SU-DHL-6 (cell line): ENCODE data around the gene NDUFA12.

Source experiments
- EZH2phosphoT487 ChIP-seq: fragments of 200-600 bp; sonication (generic), shearing (Covaris generic); conservative IDR thresholded peaks from 2 replicates; pipeline ENCODE4 v1.6.1; 2018; ENCODE audit warnings: mild to moderate bottlenecking, antibody characterized with exemption, low read length, moderate library complexity, mixed read lengths
- TF ChIP-seq, protein P1 (sequence below): fragments of 200-600 bp; sonication (generic); IDR thresholded peaks from one replicate; pipeline ENCODE4 v1.5.1; 2017; ENCODE audit warnings: antibody characterized with exemption, mild to moderate bottlenecking, low read length, moderate library complexity; ENCODE audit not compliant: insufficient read depth, poor library complexity, severe bottlenecking

DNA sequence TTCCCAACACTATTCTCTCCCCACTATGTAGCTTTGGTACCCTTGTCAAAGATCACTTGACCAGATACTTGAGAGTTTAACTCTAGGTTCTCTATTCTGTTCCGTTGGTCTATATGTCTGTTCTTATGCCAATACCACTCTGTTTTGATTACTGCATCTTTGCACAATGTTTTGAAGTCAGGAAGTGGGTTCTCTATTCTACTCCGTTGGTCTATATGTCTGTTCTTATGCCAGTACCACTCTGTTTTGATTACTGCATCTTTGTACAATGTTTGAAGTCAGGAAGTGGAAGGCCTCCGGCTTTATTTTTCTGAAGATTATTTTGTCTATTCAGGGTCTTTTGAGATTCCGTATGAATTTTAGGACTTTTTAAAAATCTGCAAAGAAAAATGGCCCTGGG, 2.7 kb upstream of the NDUFA12 start:
- TF ChIP-seq, protein P1, sequence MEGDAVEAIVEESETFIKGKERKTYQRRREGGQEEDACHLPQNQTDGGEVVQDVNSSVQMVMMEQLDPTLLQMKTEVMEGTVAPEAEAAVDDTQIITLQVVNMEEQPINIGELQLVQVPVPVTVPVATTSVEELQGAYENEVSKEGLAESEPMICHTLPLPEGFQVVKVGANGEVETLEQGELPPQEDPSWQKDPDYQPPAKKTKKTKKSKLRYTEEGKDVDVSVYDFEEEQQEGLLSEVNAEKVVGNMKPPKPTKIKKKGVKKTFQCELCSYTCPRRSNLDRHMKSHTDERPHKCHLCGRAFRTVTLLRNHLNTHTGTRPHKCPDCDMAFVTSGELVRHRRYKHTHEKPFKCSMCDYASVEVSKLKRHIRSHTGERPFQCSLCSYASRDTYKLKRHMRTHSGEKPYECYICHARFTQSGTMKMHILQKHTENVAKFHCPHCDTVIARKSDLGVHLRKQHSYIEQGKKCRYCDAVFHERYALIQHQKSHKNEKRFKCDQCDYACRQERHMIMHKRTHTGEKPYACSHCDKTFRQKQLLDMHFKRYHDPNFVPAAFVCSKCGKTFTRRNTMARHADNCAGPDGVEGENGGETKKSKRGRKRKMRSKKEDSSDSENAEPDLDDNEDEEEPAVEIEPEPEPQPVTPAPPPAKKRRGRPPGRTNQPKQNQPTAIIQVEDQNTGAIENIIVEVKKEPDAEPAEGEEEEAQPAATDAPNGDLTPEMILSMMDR: no peak
- no peak for TF ChIP-seq EZH2phosphoT487
